Neural cell (in vitro differentiated cells): ENCODE measurements around the gene NUP210. TPM values are rescaled to one million over a fixed set of nuclear protein-coding genes. Genes with fewer than 3 reads are reported as not detected.

Source experiments
- H2AFZ ChIP-seq: fragments of 200-600, 300-800 bp; sonication (generic), shearing (Covaris generic); 2 replicates; pipeline ENCODE4 v1.6.0; 2014; ENCODE audit warnings: low read depth, mild to moderate bottlenecking, antibody characterized with exemption, low read length, moderate library complexity
- H3F3A ChIP-seq: fragments of 200-600 bp; shearing (Covaris generic); 2 replicates; pipeline ENCODE4 v1.6.1; 2016; ENCODE audit warnings: mild to moderate bottlenecking, moderate library complexity, mixed read lengths, antibody characterized with exemption, low read length; ENCODE audit not compliant: insufficient read depth, poor library complexity, severe bottlenecking
- H3K27ac ChIP-seq: fragments of 200-600, 300-800 bp; sonication (generic), shearing (Covaris generic); 2 replicates; pipeline ENCODE4 v1.5.1; 2014; ENCODE audit warnings: mild to moderate bottlenecking, low read length, moderate library complexity
- H3K27me3 ChIP-seq: fragments of 300-800, 200-600 bp; sonication (generic), shearing (Covaris generic); 2 replicates; pipeline ENCODE4 v1.6.0; 2014; ENCODE audit warnings: mild to moderate bottlenecking, low read depth, low read length, moderate library complexity; ENCODE audit not compliant: insufficient read depth
- H3K36me3 ChIP-seq: fragments of 300-800, 200-600 bp; sonication (generic), shearing (Covaris generic); 2 replicates; pipeline ENCODE4 v1.5.1; 2014; ENCODE audit warnings: mild to moderate bottlenecking, antibody characterized with exemption, low read length, moderate library complexity; ENCODE audit not compliant: insufficient read depth
- H3K4me2 ChIP-seq: fragments of 300-800, 200-600 bp; sonication (generic), shearing (Covaris generic); 2 replicates; pipeline ENCODE4 v1.6.0; 2014; ENCODE audit warnings: mild to moderate bottlenecking, low read length
- H3K4me3 ChIP-seq: fragments of 300-800, 200-600 bp; sonication (generic), shearing (Covaris generic); 2 replicates; pipeline ENCODE4 v1.5.1; 2014; ENCODE audit warnings: mild to moderate bottlenecking, low read length, moderate library complexity
- H3K79me2 ChIP-seq: fragments of 200-600 bp; shearing (Covaris generic); replicated peaks from 2 replicates; pipeline ENCODE4 v1.6.0; 2014; ENCODE audit warnings: mild to moderate bottlenecking, low read length, moderate library complexity; ENCODE audit not compliant: insufficient read depth
- H3K9ac ChIP-seq: fragments of 300-800, 200-600 bp; sonication (generic), shearing (Covaris generic); 2 replicates; pipeline ENCODE4 v1.6.1; 2016; ENCODE audit warnings: mild to moderate bottlenecking, low read length, mixed read lengths
- H3K9me2 ChIP-seq: fragments of 200-600 bp; shearing (Covaris generic); 2 replicates; pipeline ENCODE4 v1.6.1; 2016; ENCODE audit warnings: mild to moderate bottlenecking, low read length, mixed read lengths; ENCODE audit not compliant: insufficient read depth
- H3K9me3 ChIP-seq: fragments of 200-600, 300-800 bp; sonication (generic), shearing (Covaris generic); 2 replicates; pipeline ENCODE4 v1.6.1; 2016; ENCODE audit warnings: mild to moderate bottlenecking, mixed run types, low read length, moderate library complexity, mixed read lengths
- H4K20me1 ChIP-seq: fragments of 200-600 bp; shearing (Covaris generic); 2 replicates; pipeline ENCODE4 v1.6.1; 2016; ENCODE audit warnings: mild to moderate bottlenecking, mixed run types; ENCODE audit not compliant: insufficient read depth
- EP300 ChIP-seq: fragments of 450-650 bp; conservative IDR thresholded peaks from 2 replicates; pipeline ENCODE4 v1.6.1; 2014; ENCODE audit warnings: antibody characterized with exemption, mild to moderate bottlenecking, moderate library complexity; ENCODE audit not compliant: poor library complexity, severe bottlenecking
- EZH2 ChIP-seq: fragments of 200-600, 300-800 bp; shearing (Covaris generic), sonication (generic); IDR thresholded peaks from 2 replicates; pipeline ENCODE4 v1.6.1; 2014; ENCODE audit warnings: antibody characterized with exemption, low read length, borderline replicate concordance, mild to moderate bottlenecking; ENCODE audit not compliant: insufficient read depth, poor library complexity, severe bottlenecking
- MXI1 ChIP-seq: fragments of 450-650 bp; conservative IDR thresholded peaks from 2 replicates; pipeline ENCODE4 v1.6.1; 2014; ENCODE audit warnings: antibody characterized with exemption, mild to moderate bottlenecking; ENCODE audit not compliant: poor library complexity, severe bottlenecking
- POLR2AphosphoS5 ChIP-seq: IDR thresholded peaks from 2 replicates; pipeline ENCODE4 v1.6.1; 2012
- RAD21 ChIP-seq: fragments of 450-650 bp; conservative IDR thresholded peaks from 2 replicates; pipeline ENCODE4 v1.6.1; 2014; ENCODE audit warnings: antibody characterized with exemption, mild to moderate bottlenecking, moderate library complexity
- SMC3 ChIP-seq: fragments of 450-650 bp; conservative IDR thresholded peaks from 2 replicates; pipeline ENCODE4 v1.6.1; 2014; ENCODE audit warnings: antibody characterized with exemption, mild to moderate bottlenecking, moderate library complexity; ENCODE audit not compliant: poor library complexity
- TAF1 ChIP-seq: IDR thresholded peaks from 2 replicates; pipeline ENCODE4 v1.6.1; 2012; ENCODE audit warnings: low read depth
- polyA plus RNA-seq: library from polyadenylated mRNA; depleted of rRNA; stranded (reverse); fragments of >200 nt; gene quantifications from 2 replicates; pipeline ENCODE4 v1.2.3, GENCODE V29; 2014
- TF ChIP-seq, protein P1 (sequence below): fragments of 450-650 bp; IDR thresholded peaks from 2 replicates; pipeline ENCODE4 v1.5.1; 2014; ENCODE audit warnings: antibody characterized with exemption, mild to moderate bottlenecking, moderate library complexity; ENCODE audit not compliant: poor library complexity, severe bottlenecking
- TF ChIP-seq, protein P2 (sequence below): IDR thresholded peaks from 2 replicates; pipeline ENCODE4 v1.6.1; 2012; ENCODE audit warnings: borderline replicate concordance

NUP210 gene
- polyA plus RNA-seq, 1 donor from 2014 or later: 8.2 TPM

DNA sequence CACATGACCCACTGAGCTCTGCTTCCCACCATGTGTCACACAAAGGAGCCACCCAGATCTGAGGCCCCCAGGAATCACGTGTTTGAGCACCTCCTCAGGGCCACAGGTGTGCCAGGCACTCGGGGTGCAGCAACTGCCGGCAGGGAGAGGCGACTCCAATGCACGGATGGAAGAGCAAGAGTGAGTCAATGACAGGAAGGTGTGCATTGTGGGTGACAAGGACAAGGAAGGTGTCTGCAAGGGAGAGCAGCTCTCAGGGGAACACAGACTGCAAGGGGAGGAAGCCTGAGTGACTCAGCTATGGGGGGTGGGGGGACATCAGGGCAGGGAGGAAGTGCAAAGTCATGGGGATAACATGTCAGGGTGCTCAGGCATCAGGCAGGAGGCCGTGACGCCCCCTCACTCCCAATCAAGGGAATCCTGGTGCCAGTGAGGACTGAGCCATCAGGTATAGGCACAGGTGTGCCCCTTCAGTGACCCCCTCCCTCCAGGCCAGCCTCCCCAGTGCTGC is 67.4 kb downstream of the NUP210 start:
- H3K27me3 ChIP-seq: no peaks in the 10 kb centered on the region
- TF ChIP-seq EZH2 (no peak), TAF1 (no peak), RAD21 (no peak), EP300 (no peak), SMC3 (no peak), MXI1 (no peak), POLR2AphosphoS5 (no peak)
- TF ChIP-seq, protein P1, sequence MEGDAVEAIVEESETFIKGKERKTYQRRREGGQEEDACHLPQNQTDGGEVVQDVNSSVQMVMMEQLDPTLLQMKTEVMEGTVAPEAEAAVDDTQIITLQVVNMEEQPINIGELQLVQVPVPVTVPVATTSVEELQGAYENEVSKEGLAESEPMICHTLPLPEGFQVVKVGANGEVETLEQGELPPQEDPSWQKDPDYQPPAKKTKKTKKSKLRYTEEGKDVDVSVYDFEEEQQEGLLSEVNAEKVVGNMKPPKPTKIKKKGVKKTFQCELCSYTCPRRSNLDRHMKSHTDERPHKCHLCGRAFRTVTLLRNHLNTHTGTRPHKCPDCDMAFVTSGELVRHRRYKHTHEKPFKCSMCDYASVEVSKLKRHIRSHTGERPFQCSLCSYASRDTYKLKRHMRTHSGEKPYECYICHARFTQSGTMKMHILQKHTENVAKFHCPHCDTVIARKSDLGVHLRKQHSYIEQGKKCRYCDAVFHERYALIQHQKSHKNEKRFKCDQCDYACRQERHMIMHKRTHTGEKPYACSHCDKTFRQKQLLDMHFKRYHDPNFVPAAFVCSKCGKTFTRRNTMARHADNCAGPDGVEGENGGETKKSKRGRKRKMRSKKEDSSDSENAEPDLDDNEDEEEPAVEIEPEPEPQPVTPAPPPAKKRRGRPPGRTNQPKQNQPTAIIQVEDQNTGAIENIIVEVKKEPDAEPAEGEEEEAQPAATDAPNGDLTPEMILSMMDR: no peak
- TF ChIP-seq, protein P2, sequence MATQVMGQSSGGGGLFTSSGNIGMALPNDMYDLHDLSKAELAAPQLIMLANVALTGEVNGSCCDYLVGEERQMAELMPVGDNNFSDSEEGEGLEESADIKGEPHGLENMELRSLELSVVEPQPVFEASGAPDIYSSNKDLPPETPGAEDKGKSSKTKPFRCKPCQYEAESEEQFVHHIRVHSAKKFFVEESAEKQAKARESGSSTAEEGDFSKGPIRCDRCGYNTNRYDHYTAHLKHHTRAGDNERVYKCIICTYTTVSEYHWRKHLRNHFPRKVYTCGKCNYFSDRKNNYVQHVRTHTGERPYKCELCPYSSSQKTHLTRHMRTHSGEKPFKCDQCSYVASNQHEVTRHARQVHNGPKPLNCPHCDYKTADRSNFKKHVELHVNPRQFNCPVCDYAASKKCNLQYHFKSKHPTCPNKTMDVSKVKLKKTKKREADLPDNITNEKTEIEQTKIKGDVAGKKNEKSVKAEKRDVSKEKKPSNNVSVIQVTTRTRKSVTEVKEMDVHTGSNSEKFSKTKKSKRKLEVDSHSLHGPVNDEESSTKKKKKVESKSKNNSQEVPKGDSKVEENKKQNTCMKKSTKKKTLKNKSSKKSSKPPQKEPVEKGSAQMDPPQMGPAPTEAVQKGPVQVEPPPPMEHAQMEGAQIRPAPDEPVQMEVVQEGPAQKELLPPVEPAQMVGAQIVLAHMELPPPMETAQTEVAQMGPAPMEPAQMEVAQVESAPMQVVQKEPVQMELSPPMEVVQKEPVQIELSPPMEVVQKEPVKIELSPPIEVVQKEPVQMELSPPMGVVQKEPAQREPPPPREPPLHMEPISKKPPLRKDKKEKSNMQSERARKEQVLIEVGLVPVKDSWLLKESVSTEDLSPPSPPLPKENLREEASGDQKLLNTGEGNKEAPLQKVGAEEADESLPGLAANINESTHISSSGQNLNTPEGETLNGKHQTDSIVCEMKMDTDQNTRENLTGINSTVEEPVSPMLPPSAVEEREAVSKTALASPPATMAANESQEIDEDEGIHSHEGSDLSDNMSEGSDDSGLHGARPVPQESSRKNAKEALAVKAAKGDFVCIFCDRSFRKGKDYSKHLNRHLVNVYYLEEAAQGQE: no peak
- H3K36me3 ChIP-seq: peaks cover 3% of the 10 kb centered on the region
- H4K20me1 ChIP-seq: no peaks in the 10 kb centered on the region
- H3K4me3 ChIP-seq: no peak overlapping the region
- no peak overlapping the region for H3K27ac ChIP-seq
- no peaks in the 10 kb centered on the region for H3K9me2 ChIP-seq
- H3K9ac ChIP-seq: no peak overlapping the region
- no peak overlapping the region for H3K4me2 ChIP-seq
- H3K79me2 ChIP-seq: no peaks in the 10 kb centered on the region
- no peaks in the 10 kb centered on the region for H3F3A ChIP-seq
- no peaks in the 10 kb centered on the region for H3K9me3 ChIP-seq
- H2AFZ ChIP-seq: no peak overlapping the region

DNA sequence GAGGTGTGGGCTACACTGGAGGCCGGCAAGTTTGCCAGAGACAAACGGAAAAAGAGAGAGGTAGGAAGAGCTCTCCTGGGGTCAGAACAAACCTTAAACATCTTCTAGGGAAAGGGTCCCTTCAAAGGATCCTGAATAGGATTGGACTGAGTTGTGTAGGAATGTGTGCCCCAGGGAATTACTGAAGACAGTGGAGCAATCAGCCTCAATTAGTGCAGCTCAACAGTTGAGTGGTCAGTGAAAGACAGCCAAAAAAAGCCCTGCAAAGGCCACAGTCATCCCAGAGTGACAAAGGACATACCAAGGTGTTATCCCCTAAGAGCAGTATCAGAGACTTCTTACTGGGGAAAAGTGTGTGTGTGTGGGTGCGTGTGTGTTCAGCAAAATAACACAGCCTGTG is 70.3 kb downstream of the NUP210 start:
- H3K36me3 ChIP-seq: peaks cover 7% of the 10 kb centered on the region
- H3K4me3 ChIP-seq: no peak overlapping the region
- no peaks in the 10 kb centered on the region for H3K27me3 ChIP-seq
- no peaks in the 10 kb centered on the region for H3K79me2 ChIP-seq
- no peaks in the 10 kb centered on the region for H3K9me3 ChIP-seq
- TF ChIP-seq TAF1: no peak
- TF ChIP-seq SMC3: no peak
- TF ChIP-seq, protein P1: no peak
- TF ChIP-seq POLR2AphosphoS5: no peak
- no peak for TF ChIP-seq MXI1
- TF ChIP-seq EP300: no peak
- no peak for TF ChIP-seq RAD21
- TF ChIP-seq, protein P2: no peak
- no peak for TF ChIP-seq EZH2
- H3K9me2 ChIP-seq: no peaks in the 10 kb centered on the region
- no peak overlapping the region for H3K27ac ChIP-seq
- no peaks in the 10 kb centered on the region for H4K20me1 ChIP-seq
- no peak overlapping the region for H3K9ac ChIP-seq
- no peak overlapping the region for H2AFZ ChIP-seq
- no peak overlapping the region for H3K4me2 ChIP-seq
- no peaks in the 10 kb centered on the region for H3F3A ChIP-seq
